ENCODE data around the gene KCNMA1. TPM values are rescaled to one million over a fixed set of nuclear protein-coding genes. Genes with fewer than 3 reads are reported as not detected.

KCNMA1 gene
- total RNA-seq, 1 experiment from 2014 or later: 0.49 TPM

DNA sequence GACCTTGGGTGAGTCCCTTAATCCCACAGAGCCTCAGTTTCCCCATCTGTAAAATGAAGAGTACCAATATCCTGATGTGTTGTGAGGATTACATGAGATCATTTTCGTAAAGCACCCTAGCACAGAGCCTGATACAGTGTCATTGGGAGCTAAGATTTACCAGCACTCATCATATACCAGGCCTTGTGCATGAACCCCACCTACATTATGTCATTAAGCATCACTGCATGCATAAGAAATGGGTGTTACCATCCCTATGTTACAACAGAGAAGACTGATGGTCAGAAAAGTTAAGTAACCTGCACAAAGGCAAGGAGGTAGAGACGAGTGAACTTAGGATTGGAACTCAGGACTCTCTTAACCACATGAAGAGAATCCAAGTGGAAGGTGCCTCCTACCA, 290.6 kb downstream of the KCNMA1 start:
- Histone ChIP-seq H3K9me2 (ENCODE audit: insufficient read depth) (no peaks in the 10 kb centered on the region), H3K4me1 (ENCODE audit: control insufficient read depth in 1 of 2, insufficient read depth in 2 of 2, low read length in 2 of 2) (peaks cover 13 to 19% of the 10 kb centered on the region in 2 experiments), H3K9me3 (ENCODE audit: control insufficient read depth in 1 of 2, insufficient read depth in 1 of 2, low read depth in 1 of 2, low read length in 2 of 2) (no peaks in the 10 kb centered on the region), H3K27me3 (ENCODE audit: insufficient read depth, low read length) (peaks cover 35% of the 10 kb centered on the region), H3K4me3 (replicated peaks in 1 of 2; ENCODE audit: low read depth in 1 of 2, low read length in 2 of 2) (no peak overlapping the region), H3K27ac (ENCODE audit: low read depth, low read length) (no peak overlapping the region), H3K9ac (ENCODE audit: low read length) (no peak overlapping the region), H3K79me2 (ENCODE audit: insufficient read depth, low read length) (no peaks in the 10 kb centered on the region), H4K20me1 (ENCODE audit: insufficient read depth) (no peaks in the 10 kb centered on the region), H2AFZ (ENCODE audit: low read depth, low read length, poor library complexity, severe bottlenecking) (no peak overlapping the region), H3K4me2 (ENCODE audit: low read length) (no peak overlapping the region), H3K36me3 (ENCODE audit: control insufficient read depth in 1 of 2, insufficient read depth in 2 of 2, low read length in 2 of 2) (no peaks in the 10 kb centered on the region)
- intact Hi-C loops (cut with micrococcal nuclease): no loop called here
- DNase-seq (ENCODE audit: low read depth, low spot score) (no peak), ATAC-seq (no peak)
- POLR2A ChIA-PET: no interaction called here
- no TSS peak for BruUV-seq (replicated peaks)
- RAD21 ChIA-PET (ENCODE audit: low non-redundant PET in 1 of 2, low total read pairs in 2 of 2, uncharacterized antibody in 2 of 2, unreplicated experiment in 2 of 2): no interaction called here
- no peak for TF ChIP-seq EGR1 (IDR thresholded peaks at IDR 0.05; ENCODE audit: low read depth)
- TF ChIP-seq POLR2AphosphoS5 (IDR thresholded peaks at IDR 0.05; ENCODE audit: low read depth, low read length): no peak
- no peak for TF ChIP-seq ZFX (IDR thresholded peaks at IDR 0.05)
- CTCF ChIA-PET: no interaction called here

GRCh38 chr10:77341055-77341454, 296.6 kb downstream of the KCNMA1 start:
- Histone ChIP-seq H3K27ac (ENCODE audit: low read depth, low read length) (no peak overlapping the region), H3K4me2 (ENCODE audit: low read length) (no peak overlapping the region), H3K27me3 (ENCODE audit: insufficient read depth, low read length) (peaks cover 25% of the 10 kb centered on the region), H3K36me3 (ENCODE audit: control insufficient read depth in 1 of 2, insufficient read depth in 2 of 2, low read length in 2 of 2) (no peaks in the 10 kb centered on the region), H3K9me3 (ENCODE audit: control insufficient read depth in 1 of 2, insufficient read depth in 1 of 2, low read depth in 1 of 2, low read length in 2 of 2) (0 out of 4 replicates have a peak, but pooled peaks cover 0 to 3% of the 10 kb centered on the region in 2 experiments), H3K9ac (ENCODE audit: low read length) (no peak overlapping the region), H3K4me3 (replicated peaks in 1 of 2; ENCODE audit: low read depth in 1 of 2, low read length in 2 of 2) (no peak overlapping the region), H3K9me2 (ENCODE audit: insufficient read depth) (no peaks in the 10 kb centered on the region), H3K79me2 (ENCODE audit: insufficient read depth, low read length) (no peaks in the 10 kb centered on the region), H4K20me1 (ENCODE audit: insufficient read depth) (no peaks in the 10 kb centered on the region), H2AFZ (ENCODE audit: low read depth, low read length, poor library complexity, severe bottlenecking) (no peak overlapping the region), H3K4me1 (ENCODE audit: control insufficient read depth in 1 of 2, insufficient read depth in 2 of 2, low read length in 2 of 2) (no peaks in the 10 kb centered on the region)
- ChIA-PET POLR2A (no interaction called here), RAD21 (ENCODE audit: low non-redundant PET in 1 of 2, low total read pairs in 2 of 2, uncharacterized antibody in 2 of 2, unreplicated experiment in 2 of 2) (no interaction called here), CTCF (no interaction called here)
- DNase-seq (ENCODE audit: low read depth, low spot score) (no peak), ATAC-seq (no peak)
- intact Hi-C loops (cut with micrococcal nuclease): no loop called here
- BruUV-seq (replicated peaks): no TSS peak
- TF ChIP-seq, protein P1, sequence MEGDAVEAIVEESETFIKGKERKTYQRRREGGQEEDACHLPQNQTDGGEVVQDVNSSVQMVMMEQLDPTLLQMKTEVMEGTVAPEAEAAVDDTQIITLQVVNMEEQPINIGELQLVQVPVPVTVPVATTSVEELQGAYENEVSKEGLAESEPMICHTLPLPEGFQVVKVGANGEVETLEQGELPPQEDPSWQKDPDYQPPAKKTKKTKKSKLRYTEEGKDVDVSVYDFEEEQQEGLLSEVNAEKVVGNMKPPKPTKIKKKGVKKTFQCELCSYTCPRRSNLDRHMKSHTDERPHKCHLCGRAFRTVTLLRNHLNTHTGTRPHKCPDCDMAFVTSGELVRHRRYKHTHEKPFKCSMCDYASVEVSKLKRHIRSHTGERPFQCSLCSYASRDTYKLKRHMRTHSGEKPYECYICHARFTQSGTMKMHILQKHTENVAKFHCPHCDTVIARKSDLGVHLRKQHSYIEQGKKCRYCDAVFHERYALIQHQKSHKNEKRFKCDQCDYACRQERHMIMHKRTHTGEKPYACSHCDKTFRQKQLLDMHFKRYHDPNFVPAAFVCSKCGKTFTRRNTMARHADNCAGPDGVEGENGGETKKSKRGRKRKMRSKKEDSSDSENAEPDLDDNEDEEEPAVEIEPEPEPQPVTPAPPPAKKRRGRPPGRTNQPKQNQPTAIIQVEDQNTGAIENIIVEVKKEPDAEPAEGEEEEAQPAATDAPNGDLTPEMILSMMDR (IDR thresholded peaks at IDR 0.05 in 2 of 3, conservative IDR thresholded peaks at IDR 0.05 in 1 of 3; ENCODE audit: borderline replicate concordance in 1 of 3, insufficient read depth in 1 of 3, low read depth in 2 of 3, low read length in 2 of 3): no peak
- TF ChIP-seq YY1 (IDR thresholded peaks at IDR 0.05; ENCODE audit: extremely low read depth, insufficient replicate concordance, low read depth, low read length) (no peak), TCF7L2 (IDR thresholded peaks at IDR 0.05; ENCODE audit: borderline replicate concordance, extremely low read depth, insufficient read depth, insufficient read length) (no peak), ZBTB33 (IDR thresholded peaks at IDR 0.05; ENCODE audit: extremely low read depth, insufficient replicate concordance, low read length) (no peak), JUND (IDR thresholded peaks at IDR 0.05) (no peak), EZH2 (IDR thresholded peaks at IDR 0.05) (no peak), ZFX (IDR thresholded peaks at IDR 0.05) (no peak), POLR2AphosphoS5 (IDR thresholded peaks at IDR 0.05; ENCODE audit: low read depth, low read length) (no peak), SIN3A (IDR thresholded peaks at IDR 0.05; ENCODE audit: low read depth) (no peak), FOSL1 (IDR thresholded peaks at IDR 0.05; ENCODE audit: low read depth) (no peak), REST (IDR thresholded peaks at IDR 0.05; ENCODE audit: low read depth) (no peak), SP1 (IDR thresholded peaks at IDR 0.05; ENCODE audit: low read depth) (no peak)

Data from HCT116 (cell line).